Measurements from ENCODE around the gene DIRAS1.

The DIRAS1 gene

DNA sequence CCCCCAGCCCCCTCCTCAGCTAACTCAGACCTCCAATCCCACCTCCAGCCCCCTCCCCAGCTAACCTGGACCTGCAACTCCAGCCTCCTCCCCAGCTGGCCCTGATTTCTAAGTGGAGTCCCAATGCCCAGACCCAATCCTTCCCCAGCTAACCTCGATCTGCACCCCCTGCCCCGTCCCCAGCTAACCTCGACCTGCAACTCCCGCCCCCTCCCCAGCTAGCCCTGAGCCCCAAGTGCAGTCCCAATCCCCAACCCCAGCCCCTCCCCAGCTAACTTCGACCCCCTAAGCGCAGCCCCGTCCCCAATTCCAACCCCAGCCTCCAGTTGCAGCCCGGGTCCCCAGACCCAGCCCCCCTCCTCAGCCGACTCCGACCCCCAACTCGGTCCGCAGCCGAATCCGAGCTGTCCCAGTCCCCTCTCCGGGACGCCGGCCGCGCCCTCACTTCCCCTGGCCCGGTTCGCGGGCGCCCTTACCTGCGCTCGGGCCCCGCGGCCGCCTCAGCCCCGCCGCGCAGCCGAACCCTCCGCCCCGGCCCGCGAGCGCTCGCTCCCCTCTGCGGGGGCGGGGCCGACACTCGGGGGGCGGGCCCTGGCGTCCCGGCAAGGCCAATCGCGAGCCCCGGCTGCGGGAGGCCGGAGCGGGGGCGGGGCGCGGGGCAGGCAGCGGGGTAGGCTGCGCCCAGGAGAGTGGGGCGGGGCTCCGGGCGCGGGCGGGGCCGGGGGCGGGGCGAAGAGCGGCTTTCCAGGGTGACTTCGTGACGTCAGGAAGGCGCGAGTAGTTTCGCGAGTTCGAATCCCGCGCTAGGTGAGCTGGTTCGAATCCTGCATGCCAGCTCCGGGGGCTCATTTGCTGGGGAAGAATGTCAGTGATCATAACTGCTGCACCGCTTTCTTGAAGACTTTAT is 18.7 kb downstream of the DIRAS1 start, which contains the start of gene GNG7:
TSS of gene GNG7 (minus strand) at position 525 of the 907 bp plus-strand sequence. CDS start 182,006 bp downstream, outside the sequence.
- TF ChIP-seq CTCF (IDR thresholded peaks at IDR 0.05; ENCODE audit: low read depth, low read length) = no peak
- H3K4me3 ChIP-seq (ENCODE audit: low read depth, low read length) = no peak within 1 kb of the TSS

GRCh38 chr19:2701361-2702169 is 19.6 kb downstream of the DIRAS1 start:
- TF ChIP-seq CTCF (IDR thresholded peaks at IDR 0.05; ENCODE audit: low read depth, low read length) = no peak
- no peak overlapping the region for H3K4me3 ChIP-seq (ENCODE audit: low read depth, low read length)

DNA sequence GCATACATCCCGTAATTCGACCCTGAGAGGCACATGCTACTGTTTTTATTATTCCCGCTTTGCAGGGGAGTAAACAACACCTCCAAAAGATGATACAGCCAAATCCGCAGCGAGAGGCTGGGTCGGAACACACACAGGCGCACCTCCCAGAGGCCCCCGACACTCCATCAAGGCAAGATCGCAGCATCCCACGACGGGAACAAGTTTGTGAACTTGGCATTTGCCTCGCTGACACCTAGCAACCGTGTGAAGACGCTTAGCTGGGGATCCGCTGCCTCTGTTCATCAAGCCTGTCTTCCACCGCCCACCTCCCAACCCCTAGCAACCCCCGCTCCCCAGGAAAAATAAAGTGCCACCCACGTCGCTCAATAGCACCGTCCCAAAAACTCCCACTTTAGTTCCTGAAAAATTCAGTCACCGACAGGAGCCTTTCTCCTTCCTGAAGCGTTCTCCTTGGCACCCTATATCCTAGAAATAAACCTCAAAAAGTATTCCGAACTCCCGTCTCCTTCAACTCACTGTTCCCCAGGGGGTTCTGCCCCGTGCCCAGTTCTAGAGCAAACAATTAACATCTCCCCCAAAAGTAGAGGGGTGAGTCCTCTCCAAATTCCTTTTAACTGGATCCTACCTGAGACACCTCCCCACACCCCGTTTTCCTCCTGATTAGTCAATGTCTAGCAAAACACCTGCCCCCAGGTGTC is 20.4 kb downstream of the DIRAS1 start:
- no peak overlapping the region for H3K4me3 ChIP-seq (ENCODE audit: low read depth, low read length)

DNA sequence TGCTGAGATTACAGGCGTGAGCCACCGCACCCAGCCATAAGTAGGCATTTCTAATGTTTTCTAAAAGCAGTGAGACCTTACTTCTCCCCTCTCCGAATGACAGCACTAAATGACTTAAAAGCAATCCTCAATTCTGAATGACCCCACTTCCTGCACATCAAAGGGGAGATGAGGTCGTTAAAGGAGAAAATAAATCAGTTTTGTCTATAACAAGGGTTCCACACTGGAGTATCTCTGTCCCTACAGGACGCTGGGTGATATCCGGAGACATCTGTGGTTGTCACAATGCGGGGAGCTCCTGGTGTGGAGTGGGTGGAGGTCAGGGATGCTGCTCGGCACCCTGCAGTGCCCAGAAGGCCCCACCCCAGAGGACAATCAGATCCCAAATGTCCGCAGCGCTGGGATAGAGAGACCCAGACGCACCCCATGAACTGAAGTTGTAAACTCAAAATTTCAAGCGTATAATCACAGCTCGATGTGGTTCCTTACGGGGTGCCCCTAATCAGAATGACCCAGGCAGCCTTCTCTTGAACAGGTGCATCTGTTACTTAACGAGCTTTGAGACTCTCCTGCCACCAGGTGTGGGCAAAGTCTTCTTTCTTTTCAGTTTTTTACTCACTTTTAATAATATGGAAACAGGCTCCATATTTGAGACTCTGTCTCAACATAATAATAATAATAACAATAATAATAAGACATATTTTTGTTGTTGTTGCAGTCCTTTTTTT is 21.6 kb downstream of the DIRAS1 start:
- no peak for TF ChIP-seq CTCF (IDR thresholded peaks at IDR 0.05; ENCODE audit: low read depth, low read length)
- no peak overlapping the region for H3K4me3 ChIP-seq (ENCODE audit: low read depth, low read length)

More for the DNA sequence above, 20.4 kb downstream of the DIRAS1 start:
- TF ChIP-seq CTCF (IDR thresholded peaks at IDR 0.05; ENCODE audit: low read depth, low read length) = no peak

DNA sequence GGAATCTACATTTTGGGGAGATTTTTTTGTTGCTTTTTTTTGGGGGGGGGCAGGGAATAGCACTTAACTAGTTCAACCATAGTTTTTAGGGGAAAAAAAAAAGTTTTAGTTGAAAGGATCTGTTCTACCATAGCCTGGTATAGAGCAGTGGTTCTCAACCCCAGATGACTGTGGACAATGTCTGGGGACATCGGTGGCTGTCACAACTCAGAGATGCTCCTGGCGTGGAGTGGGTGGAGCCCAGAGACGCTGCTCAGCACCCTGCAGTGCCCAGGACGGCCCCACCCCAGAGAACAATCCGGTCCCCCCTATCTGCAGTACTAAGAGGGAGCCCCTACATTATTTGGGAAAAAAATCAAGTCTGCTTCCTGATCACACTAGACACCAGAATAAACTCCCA is 27.0 kb downstream of the DIRAS1 start:
- no peak for TF ChIP-seq CTCF (IDR thresholded peaks at IDR 0.05; ENCODE audit: low read depth, low read length)
- H3K4me3 ChIP-seq (ENCODE audit: low read depth, low read length) = no peak overlapping the region

DNA sequence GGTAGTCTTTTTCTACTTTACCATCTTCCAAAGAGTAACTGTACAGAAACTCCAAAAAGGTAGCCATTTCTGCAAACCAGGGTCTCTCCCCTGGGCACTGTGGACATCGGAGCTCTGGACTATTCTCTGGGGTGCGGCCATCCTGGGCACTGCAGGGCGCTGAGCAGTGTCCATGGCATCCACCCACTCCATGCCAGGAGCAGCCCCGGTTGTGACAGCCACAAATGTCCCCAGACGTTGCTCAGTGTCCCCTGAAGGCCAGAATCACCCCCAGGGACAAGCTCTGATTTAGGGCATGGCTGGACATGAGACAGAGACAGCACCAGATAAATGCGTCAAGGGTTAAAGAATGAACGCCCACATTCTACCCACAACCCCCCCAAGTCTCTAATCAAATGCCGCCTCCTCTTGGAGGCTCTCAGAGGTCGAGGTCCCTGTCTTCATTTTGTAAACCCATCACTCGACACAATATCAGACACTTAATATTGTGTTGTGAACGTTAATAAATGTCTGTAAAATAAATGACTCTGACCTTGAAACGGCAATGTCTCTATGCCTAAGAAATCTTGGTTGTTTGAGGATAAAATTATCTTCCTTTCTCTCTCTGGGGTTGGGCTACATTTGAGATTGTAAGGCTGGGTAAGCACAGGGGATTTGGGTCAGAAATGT is 27.5 kb downstream of the DIRAS1 start:
- TF ChIP-seq CTCF (IDR thresholded peaks at IDR 0.05; ENCODE audit: low read depth, low read length) = no peak
- no peak overlapping the region for H3K4me3 ChIP-seq (ENCODE audit: low read depth, low read length)
